Measurements from ENCODE around the gene EHMT2. TPM values are rescaled to one million over a fixed set of nuclear protein-coding genes. Genes with fewer than 3 reads are reported as not detected.

EHMT2 gene
- total RNA-seq, 4 donors from 2014 or later = 26.9 to 47.7 (median 38.7) TPM

DNA sequence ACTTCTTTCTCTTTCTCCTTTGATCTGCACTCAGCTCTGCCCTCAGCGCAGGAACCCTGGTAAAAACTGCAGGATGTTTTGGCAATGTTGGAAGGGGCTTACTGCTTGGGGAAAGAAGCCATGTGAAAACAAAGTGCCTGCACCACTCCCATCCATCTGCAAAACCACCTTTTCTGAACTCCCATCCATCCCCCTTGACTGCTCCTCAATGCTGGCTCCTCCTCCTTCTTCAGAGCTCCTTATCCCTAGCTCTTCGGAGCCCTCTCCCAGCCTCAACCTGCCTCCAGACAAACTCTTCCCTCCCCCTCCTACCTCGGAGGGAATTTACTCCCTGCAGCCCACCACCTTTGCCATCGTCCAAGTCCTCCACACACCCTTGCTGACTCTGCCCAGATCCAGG lies 8.6 kb upstream of the EHMT2 start:
- intact Hi-C loops (cut with DNase I) = no loop called here
- DNase-seq = no peak
- no peaks in the 10 kb centered on the region for H3K36me3 ChIP-seq
- H3K9me3 ChIP-seq = no peaks in the 10 kb centered on the region
- 18 to 24% methylated on average over 4 of the region's 4 CpGs for WGBS, 2 donors
- H3K27me3 ChIP-seq = no peaks in the 10 kb centered on the region
- H3K4me3 ChIP-seq (replicated peaks in 1 of 3) = no peak overlapping the region
- TF ChIP-seq POLR2A (IDR thresholded peaks at IDR 0.05) = no peak
- TF ChIP-seq, protein P1, sequence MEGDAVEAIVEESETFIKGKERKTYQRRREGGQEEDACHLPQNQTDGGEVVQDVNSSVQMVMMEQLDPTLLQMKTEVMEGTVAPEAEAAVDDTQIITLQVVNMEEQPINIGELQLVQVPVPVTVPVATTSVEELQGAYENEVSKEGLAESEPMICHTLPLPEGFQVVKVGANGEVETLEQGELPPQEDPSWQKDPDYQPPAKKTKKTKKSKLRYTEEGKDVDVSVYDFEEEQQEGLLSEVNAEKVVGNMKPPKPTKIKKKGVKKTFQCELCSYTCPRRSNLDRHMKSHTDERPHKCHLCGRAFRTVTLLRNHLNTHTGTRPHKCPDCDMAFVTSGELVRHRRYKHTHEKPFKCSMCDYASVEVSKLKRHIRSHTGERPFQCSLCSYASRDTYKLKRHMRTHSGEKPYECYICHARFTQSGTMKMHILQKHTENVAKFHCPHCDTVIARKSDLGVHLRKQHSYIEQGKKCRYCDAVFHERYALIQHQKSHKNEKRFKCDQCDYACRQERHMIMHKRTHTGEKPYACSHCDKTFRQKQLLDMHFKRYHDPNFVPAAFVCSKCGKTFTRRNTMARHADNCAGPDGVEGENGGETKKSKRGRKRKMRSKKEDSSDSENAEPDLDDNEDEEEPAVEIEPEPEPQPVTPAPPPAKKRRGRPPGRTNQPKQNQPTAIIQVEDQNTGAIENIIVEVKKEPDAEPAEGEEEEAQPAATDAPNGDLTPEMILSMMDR (IDR thresholded peaks at IDR 0.05) = no peak
- no peak overlapping the region for H3K27ac ChIP-seq
- peaks cover 2 to 13% of the 10 kb centered on the region in 2 donors for H3K4me1 ChIP-seq

DNA sequence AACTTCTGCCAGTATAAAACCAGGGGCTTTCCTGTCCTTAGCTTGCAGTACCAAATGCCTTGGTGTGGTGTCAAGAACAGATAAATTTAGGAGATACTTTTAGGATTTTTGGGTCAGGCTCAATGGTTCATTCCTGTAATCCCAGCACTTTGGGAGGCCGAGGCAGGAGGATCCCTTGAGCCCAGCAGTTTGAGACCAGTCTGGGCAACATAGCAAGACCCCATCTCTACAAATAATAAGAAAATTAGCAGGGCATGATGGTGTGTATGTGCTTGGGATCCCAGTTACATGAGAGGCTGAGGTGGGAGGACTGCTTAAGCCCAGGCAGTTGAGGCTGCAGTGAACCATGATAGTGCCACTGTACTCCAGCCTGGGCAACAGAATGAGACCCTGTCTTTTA lies 7.5 kb upstream of the EHMT2 start:
- Histone ChIP-seq H3K4me1 (peaks cover 6 to 13% of the 10 kb centered on the region in 2 donors), H3K27ac (no peak overlapping the region), H3K4me3 (replicated peaks in 1 of 3) (no peak overlapping the region), H3K27me3 (no peaks in the 10 kb centered on the region), H3K9me3 (no peaks in the 10 kb centered on the region), H3K36me3 (no peaks in the 10 kb centered on the region)
- intact Hi-C loops (cut with DNase I) = no loop called here
- DNase-seq = no peak
- WGBS, 2 donors = 100% methylated on average over 1 of the region's 1 CpG
- TF ChIP-seq, protein P1 (IDR thresholded peaks at IDR 0.05) = no peak
- no peak for TF ChIP-seq POLR2A (IDR thresholded peaks at IDR 0.05)

DNA sequence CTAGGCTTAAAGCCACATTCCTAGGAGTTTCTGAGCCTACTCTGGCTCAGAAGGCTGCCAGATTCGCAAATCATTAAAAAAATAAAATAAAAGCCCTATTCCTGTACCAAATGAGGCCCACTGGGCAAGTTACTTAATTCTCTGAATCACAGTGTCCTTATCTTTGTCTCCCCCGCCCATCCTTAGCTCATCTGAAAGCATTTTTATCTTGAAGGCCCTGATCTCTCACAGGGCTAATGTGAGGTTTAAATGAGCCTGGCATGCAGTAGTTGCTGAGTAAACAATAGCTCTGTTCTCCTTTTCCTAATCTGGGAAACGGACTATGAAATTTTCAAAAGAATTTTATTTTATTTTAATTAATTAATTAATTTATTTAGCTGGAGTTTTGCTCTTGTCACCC lies 6.5 kb upstream of the EHMT2 start:
- Histone ChIP-seq H3K4me3 (replicated peaks in 1 of 3) (no peak overlapping the region), H3K4me1 (peaks cover 10 to 17% of the 10 kb centered on the region in 2 donors), H3K27ac (peak overlapping the region in 1 of 3 donors; percentile 16), H3K36me3 (no peaks in the 10 kb centered on the region), H3K9me3 (no peaks in the 10 kb centered on the region), H3K27me3 (no peaks in the 10 kb centered on the region)
- WGBS, 2 donors = 75 to 87% methylated on average over 3 of the region's 3 CpGs
- TF ChIP-seq, protein P1 (IDR thresholded peaks at IDR 0.05) = no peak
- TF ChIP-seq POLR2A (IDR thresholded peaks at IDR 0.05) = no peak
- intact Hi-C loops (cut with DNase I) = no loop called here
- DNase-seq = no peak

DNA sequence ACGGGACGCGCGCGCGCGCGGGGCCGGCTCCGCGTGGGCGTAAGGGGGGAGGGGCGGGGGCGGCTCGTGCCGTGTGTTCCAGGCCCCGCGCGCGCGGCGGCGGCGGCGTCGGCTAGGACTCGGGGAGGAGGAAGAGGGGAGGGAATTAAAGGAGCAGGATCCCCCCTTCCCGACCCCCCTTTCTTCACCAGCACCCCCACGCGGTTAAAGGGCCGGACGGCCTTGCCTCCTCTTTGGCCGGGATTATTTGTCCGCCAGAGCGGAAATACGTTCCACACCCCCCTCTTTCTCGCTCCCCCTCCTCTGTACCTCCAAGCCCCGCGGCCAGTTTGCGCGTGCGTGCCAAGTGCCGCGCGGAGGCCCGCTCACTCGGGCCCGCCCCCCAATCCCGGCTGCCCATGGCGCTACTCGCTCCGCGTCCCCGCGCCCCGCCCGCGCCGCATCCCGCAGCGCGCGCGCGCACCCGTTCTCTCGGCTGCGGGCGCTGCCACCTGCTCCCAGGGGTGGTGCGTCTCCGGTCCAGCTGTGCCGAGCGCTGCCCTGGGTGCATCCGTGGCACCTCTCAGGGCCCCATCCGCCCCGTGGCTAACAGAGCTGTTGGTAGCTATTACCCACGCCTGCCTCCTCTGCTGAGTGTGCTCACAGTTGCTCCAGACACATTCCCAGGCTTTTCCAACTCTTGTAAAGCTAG lies 4.6 kb upstream of the EHMT2 start, which contains the start of gene ZBTB12:
Gene ZBTB12 (minus strand): TSS at position 134 of the 691 bp plus-strand sequence. CDS start 781 bp downstream, outside the sequence.
- no peaks in the 10 kb centered on the region for H3K9me3 ChIP-seq
- no peaks in the 10 kb centered on the region for H3K27me3 ChIP-seq
- peaks cover 15 to 22% of the 10 kb centered on the region in 2 donors for H3K4me1 ChIP-seq
- intact Hi-C loops (cut with DNase I) = no loop called here
- TF ChIP-seq POLR2A (IDR thresholded peaks at IDR 0.05) = peak in 1 of 2 donors; percentile 54
- TF ChIP-seq, protein P1 (IDR thresholded peaks at IDR 0.05) = peak in 1 of 6 experiments; percentile 14
- 0 to 1% methylated on average over 28 to 31 of the region's 77 CpGs for WGBS, 2 donors
- peak; percentile 93 to 94 for DNase-seq
- peak within 1 kb of the TSS; percentile 45 to 66 (median 66) for H3K27ac ChIP-seq
- H3K4me3 ChIP-seq (replicated peaks in 1 of 3) = peak within 1 kb of the TSS; percentile 8 to 47 (median 23)
- no peaks in the 10 kb centered on the region for H3K36me3 ChIP-seq

DNA sequence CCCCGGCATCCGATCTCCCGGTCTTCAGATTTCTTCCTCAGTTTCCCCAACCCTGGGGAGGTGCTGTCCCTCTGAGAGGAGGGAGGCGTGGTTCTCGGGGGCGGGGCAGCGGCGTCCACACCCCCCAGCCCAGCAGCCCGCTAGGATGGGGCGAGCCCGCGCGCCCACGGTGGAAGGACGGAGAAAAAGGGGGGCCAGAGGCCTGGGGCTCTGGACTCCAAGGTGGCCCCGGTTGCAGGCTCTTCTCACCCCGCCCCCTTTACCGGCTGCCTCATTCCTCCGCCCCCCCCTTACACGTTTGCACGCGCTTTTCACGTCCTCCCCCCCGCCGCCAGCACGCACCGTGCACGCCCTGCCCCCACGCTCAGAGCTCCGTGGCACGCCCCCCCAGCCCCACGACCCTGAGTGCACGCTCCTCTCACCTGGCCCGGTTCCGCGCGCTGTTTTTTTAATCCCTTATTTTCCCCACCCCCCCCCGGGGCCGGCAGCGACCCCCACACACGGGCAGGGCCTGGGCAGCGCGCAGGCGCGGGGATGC lies 4.0 kb upstream of the EHMT2 start:
- H3K36me3 ChIP-seq = no peaks in the 10 kb centered on the region
- intact Hi-C loops (cut with DNase I) = no loop called here
- H3K27me3 ChIP-seq = no peaks in the 10 kb centered on the region
- peak overlapping the region; percentile 45 to 66 (median 66) for H3K27ac ChIP-seq
- no peak for TF ChIP-seq POLR2A (IDR thresholded peaks at IDR 0.05)
- TF ChIP-seq, protein P1 (IDR thresholded peaks at IDR 0.05) = no peak
- H3K4me3 ChIP-seq (replicated peaks in 1 of 3) = peak overlapping the region in 1 of 3 donors; percentile 47
- no peaks in the 10 kb centered on the region for H3K9me3 ChIP-seq
- 2 to 4% methylated on average over 20 to 24 of the region's 45 CpGs for WGBS, 2 donors
- peaks cover 19 to 27% of the 10 kb centered on the region in 2 donors for H3K4me1 ChIP-seq
- peak; percentile 65 to 72 for DNase-seq
